Globus pallidus (tissue), 1 donor: ENCODE results near the gene CAMSAP3.

Experiments
- DNase-seq: peaks from one replicate; pipeline ENCODE4 v3.0.0-alpha.2; 2015; ENCODE audit warnings: low spot score

The CAMSAP3 gene

DNA sequence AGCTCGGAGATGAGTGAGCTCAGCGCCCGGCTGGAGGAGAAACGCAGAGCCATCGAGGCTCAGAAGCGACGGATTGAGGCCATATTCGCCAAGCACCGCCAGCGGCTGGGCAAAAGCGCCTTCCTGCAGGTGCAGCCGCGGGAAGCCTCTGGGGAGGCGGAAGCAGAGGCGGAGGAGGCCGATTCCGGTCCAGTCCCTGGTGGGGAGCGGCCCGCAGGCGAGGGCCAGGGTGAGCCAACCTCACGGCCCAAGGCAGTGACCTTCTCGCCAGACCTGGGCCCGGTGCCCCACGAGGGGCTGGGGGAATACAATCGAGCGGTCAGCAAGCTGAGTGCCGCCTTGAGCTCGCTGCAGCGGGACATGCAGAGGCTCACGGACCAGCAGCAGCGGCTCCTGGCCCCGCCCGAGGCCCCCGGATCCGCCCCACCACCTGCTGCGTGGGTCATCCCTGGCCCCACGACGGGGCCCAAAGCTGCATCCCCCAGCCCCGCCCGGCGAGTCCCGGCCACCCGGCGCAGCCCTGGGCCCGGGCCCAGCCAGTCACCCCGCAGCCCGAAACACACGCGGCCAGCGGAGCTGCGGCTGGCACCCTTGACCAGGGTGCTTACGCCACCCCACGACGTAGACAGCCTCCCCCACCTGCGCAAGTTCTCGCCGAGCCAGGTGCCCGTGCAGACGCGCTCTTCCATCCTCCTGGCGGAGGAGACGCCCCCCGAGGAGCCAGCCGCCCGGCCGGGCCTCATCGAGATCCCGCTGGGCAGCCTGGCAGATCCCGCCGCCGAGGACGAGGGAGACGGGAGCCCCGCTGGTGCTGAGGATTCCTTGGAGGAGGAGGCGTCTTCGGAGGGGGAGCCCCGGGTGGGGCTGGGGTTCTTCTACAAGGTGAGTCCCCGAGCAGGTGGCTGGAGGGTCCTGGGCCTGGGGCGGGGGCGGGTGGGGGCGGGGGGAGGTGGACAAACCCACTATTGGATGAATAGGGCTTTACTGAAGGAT, 16.9 kb downstream of the CAMSAP3 start:
- DNase-seq, result no peak

GRCh38 chr19:7614859-7615741, 19.4 kb downstream of the CAMSAP3 start:
- DNase-seq, result no peak

DNA sequence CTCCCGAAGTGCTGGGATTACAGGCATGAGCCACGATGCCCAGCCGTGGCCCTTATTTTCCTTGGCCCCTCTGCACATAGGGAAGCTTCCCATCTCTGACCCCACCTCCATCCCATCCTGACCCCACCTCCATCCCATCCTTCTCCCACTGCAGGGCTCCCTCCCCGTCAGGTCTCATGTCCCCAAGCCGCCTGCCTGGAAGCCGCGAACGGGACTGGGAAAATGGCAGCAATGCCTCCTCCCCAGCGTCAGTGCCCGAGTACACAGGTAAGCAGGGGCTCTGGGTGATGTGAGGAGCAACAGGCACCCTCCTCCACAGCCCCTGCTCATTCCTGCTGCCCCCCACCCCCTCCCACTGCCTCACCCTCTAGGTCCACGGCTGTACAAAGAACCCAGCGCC, 21.5 kb downstream of the CAMSAP3 start:
- DNase-seq, result no peak

- DNase-seq, result no peak
Measured at GRCh38 chr19:7617735-7618134, 22.1 kb downstream of the CAMSAP3 start.

DNA sequence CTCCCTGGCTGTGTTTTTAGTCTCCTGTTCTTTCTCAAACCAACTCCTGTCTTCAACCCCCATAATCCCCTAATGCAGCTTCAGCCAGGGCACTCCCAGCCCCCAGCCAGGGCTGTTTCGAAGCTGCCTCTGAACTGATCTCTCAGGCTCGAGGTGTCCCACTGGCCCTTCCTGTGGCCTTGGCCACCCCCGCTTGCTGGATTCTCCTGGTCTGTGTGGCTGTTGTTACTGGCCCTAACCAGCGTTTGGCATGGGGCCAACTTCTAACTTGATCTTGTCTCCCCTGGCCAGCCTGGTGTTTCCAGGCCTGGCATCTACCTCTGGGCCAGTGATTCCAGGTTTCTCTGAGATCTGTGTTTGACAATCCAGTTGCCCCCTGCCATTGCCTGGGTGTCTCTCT, 22.7 kb downstream of the CAMSAP3 start:
- DNase-seq, result no peak

DNA sequence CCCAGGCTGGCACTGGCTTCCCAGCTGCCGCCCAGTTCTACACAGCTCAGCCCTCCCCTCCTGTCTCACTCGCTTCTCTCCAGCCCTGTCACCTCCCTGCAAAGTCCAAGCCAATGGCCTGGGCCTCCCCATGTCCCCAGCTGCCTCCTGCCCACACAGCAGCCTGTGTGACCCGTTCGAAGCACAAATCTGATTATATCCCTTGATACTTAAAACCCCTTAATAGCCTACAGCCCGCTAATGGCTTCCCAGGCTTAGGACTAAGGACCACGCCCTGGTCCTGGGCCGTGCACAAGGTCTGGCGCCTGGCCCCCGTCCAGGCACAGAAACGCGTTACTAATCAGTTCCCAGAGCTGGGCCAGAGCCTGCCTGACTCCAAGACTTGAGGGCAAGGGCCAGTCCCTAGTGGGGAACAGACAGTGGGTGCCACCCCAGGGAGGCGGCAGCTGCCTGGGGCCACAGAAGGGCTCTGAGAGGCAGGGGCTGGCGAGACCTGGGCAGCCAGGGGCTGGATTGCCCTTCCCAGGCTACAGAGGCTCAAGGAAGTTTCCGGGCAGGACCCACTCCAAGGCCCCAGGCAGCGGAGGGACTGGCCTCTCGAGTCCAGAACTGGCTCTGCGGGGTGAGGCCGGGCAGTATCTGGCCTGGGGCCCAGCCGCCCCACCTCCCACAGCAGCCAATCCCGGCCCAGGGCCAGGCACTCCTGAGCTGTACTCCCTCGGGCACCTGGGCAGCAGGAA, 23.3 kb downstream of the CAMSAP3 start:
- DNase-seq, result no peak

DNA sequence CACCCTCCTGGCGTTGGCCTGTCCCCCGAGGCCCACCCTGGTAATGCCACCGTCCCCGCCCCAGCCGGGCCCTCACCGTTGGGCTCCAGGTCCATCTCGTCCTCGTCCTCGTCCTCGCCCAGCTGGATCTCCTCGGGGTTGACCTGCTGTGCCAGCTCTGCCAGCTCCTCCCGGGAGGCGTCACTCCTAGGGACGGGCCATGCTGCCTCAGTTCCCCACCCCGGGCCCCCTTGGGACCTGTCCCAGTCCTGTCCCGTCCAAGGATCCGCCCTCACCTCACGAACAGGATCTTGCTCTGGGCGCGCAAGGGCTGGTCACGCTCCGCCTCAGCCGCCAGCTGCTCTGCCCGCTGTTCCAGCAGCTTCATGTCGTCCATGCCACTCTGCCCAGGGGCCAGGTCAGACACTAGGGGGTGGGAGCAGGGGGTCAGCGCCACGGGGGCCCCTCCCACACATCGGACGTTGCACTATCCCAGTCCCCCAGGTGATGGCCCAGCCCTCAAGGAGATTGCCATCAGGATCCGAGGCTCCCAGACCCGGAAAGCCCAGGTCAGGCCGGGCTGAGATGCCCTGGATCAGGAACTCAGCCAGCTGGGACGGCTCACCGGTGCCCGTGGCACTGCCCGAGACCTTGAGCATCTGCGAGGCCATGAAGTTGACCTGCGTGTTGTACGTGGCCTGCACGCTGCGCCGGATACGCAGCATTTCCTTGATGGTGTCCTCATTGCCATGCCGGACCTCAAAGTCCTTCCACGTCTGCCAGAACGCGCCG, 24.2 kb downstream of the CAMSAP3 start:
- no peak for DNase-seq

DNA sequence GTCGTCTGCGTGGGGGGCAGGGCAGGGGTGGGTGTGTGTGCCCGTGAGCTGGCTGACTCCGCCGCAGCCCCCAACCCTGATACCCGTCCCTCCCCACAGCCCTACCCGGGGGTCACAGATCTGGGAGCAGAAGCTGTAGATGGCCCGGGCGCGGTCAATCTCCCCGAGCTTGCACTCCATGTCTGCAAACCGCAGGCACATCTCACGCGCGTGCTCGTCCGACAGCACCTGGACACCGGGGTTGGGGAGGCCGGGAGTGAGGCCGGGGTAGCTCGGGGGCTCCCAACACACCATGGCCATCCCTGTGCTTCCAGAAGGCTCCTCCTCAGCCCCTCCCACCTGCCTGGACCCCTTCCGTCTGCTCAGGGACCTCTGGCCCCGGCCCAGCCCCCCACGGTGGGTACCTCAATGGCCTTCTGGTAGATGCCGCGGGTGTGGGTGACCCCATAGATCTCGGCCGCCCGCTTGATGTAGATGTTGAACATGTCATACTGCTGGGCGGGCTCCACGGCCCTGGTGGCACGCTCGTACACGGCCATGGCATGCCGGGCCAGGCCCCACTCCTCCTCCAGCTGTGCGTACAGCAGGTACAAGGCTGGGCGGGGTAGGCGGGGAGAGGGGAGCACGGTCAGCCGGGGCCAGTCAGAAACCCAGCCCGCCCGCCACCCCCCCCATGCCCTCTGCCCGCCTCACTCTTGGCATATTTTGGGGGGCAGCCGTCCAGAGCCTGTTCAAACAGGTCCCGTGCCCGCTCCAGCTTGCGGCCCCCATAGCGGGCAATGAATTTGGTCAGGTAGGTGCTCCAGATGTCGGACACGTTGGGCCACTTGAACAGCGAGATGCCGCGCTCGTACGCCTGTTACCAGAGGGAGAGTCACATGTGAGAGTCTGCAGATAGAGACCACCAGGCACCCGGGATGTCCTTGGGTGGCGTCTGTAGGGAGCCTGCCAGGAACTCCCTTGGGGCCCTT, 25.1 kb downstream of the CAMSAP3 start:
- DNase-seq, result no peak

GRCh38 chr19:7622933-7623685, 27.4 kb downstream of the CAMSAP3 start:
- no peak for DNase-seq

DNA sequence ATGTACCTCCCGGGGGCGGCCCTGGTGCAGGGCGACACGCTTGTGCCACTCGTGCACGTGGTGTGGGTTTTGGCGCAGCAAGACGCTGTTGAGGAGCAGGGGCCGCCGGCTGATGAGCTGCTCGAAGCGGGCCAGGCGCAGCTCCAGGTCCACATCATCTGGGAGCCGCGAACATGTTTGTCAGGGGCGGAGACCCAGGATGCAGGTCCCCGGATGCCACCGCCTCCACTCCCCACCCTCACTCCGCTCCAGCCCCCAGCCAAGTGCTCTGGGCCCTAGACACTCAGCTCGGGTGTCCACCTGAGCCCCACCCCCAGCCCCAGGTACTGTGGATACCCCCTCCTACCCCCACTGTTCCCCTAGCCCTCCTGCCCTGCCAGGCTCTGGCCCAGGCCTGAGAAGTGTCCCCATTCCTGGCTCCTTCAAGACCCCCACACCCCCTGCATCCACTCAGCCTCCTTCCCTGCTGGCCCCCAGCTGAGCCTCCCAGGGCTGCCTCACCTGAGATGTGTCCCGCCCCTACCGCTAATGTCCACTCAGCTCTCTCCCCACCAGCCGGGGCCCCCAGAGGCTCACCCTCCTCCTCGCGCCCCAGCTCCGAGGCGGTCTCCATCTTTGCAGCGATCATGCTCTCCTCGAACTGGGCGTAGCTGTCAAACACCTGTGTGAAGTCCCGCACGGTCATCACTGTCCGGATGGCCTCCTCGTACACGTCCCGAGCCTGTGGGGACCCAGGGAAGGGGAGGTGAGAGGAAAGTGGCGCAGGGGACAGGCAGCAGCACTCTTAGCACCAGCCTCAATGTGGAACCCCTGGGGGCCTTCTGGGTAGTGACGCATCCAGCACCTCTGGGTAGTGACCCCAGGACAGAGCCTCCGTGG, 28.3 kb downstream of the CAMSAP3 start:
- DNase-seq, result no peak

DNA sequence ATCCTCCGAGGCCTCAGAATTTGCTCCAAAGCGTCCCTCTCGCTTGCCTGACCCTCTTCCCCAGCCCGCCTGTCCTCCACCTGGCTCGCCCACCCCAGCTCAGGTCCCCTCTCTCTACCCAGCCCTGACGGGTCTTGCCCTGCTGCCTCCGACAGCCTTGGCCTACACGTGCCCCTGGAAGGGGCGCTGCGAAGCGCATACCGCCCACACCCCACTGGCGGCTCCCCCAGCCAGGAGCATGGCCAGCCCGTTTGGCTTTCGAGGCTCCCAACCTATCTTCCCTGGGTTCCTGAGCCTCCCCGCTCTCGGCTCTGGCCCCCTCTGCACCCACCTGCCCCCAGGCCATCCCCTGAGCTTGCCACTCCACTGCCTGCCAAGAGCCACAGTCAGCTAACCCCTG, 29.1 kb downstream of the CAMSAP3 start:
- DNase-seq, result no peak

GRCh38 chr19:7625763-7626372, 30.2 kb downstream of the CAMSAP3 start:
- no peak for DNase-seq

DNA sequence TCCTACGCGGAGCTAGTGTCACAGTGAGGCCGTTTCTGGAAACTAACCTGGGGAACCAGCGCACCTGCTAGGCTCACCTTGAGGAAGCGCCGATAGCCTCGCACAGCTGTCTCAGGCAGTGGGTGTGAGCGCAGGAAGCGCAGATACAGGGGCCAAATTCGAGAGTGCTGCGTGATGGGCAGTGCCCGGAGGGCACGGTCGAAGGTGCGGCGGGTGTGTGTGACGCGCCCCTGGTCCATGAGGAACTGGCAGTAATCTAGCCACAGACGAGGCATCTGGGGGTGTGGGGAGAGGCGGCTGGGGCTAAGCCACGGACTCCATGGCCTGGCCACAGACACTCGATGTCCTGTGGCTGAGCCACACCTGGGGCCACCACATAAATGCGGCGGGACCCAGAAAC, 31.5 kb downstream of the CAMSAP3 start:
- no peak for DNase-seq

DNA sequence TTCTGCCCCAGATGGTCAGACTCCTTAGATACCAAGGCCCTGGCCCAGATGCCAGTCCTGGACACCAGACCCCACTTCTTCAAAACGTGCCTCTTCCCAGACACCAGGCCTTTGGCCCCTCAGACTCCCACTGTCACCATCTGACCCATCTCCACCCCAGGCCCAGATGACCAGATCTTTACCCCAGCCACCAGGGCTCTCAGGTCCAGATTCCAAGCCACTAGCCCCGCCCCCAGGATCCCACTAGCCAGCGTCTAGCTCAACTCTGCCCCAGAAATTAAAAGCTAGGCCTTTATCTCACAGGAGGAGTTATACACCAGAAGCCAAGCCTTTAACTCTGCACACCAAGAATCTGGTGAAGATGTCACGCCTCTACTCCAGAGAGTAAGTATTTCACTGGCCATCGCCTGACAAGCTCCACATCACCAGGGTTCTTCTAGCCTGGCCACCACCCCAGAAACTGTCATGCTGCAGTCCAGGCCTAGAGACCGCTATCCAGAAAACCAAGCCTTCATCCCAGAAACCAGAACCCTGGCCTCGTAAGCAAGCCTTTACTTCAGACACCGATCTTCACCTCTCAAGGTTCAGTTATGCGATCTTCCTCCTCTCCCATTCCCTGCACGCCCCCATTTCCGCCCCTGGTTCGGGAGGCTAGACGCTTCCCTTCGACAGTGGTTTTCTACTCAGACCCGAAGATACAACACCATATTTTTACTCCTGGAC, 33.1 kb downstream of the CAMSAP3 start:
- DNase-seq, result no peak

DNA sequence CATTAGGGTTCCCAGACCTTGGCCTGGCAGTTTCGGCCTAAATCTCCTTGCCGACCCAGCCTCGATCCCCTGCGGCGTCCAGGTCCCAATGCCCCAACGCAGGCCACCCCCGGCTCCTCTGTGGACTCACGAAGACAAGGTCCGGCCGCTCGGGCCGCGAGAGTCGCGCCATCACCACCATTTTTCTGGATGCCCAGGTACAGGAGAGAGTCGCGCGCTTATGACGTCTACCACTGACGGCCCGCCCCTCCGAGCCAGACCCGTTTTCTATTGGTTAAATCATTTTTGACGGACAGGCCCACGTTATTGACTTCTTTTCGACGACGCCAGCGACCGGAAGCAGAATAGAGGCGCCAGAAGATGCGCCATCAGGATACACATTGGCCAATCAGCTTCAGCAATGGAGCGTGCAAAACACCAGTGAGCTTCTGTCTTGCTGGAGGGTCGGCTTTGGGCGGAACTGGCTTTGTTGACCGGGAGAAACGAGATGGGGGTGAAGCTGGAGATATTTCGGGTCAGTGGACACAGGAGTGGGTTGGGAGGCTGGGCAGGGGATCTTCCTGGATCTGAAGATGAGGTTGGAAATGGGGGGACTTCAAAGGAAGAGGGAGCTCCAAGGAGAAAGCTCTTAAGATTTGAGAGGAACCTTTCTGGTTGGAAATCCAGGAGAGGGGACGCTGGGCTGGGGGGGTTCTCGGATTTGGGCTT, 33.8 kb downstream of the CAMSAP3 start, which contains the start of the genes PET100 and XAB2:
Gene PET100, plus strand, starts transcription at position 447 of the 708 bp plus-strand sequence. Its CDS starts 41 bp downstream, at position 488.
Gene XAB2, minus strand, starts transcription at position 199 of the 708 bp plus-strand sequence. Its CDS starts 18 bp downstream, at position 181.
- DNase-seq, result peak; percentile 99

DNA sequence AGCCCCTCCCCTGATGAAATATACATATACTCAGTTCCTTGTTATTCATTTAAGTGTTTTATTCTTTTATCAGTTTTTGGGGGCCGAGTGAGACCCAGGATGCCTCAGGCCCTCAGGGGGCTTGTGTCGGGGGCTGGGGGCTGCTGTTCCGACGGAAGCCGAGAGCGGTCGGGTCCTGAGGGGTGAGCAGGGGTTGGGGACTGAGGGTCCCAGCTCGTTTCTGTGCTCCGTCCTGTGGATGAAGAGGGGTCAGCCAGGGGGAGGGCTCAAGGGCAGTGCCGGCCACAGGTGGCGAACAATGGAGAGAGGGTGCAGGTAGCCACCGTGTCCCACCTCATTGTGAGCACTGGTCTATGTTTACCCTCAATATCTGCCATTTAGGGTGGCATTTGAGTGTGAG, 35.9 kb downstream of the CAMSAP3 start:
- DNase-seq, result no peak
